Measurements from ENCODE around the gene KCNQ1. TPM values are rescaled to one million over a fixed set of nuclear protein-coding genes. Genes with fewer than 3 reads are reported as not detected.

The KCNQ1 gene
- total RNA-seq, 2 experiments from 2014 or later = 20.4 to 24.3 TPM

DNA sequence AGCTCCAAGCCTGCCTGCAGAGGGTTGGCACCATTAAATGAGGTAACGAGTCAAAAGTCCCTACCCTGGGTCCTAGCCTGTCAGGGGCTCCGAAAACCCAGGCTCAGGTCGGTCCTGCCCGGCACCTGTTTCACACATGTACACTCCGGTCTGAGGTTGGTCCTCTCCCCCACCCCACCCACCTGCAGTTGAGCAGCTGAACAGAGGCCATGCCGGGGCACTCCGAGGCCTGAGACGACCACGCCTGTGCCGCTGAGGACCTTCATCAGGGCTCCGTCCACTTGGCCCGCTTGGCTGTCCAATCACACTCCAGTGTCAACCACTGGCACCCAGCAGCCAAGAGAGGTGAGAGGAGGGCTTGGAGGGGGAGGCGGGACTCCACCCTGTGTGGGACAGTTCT is 42.7 kb upstream of the KCNQ1 start:
- Mint-ChIP-seq H3K4me1 (peaks cover 22% of the 10 kb centered on the region), H3K36me3 (ENCODE audit: low read depth) (peaks cover 14% of the 10 kb centered on the region), H3K9me3 (no peaks in the 10 kb centered on the region), H3K27ac (peak overlapping the region; percentile 25), H3K4me3 (peak overlapping the region; percentile 91), H3K27me3 (no peaks in the 10 kb centered on the region)
- no peak for DNase-seq
- CTCF ChIA-PET = interaction anchor here (2.9 to 3.6 kb wide), 4 partner anchors 11 to 97 kb away, joined by 11 to 38 read pairs (median 22); no protein-coding TSS in a partner anchor
- POLR2A ChIA-PET = no interaction called here

DNA sequence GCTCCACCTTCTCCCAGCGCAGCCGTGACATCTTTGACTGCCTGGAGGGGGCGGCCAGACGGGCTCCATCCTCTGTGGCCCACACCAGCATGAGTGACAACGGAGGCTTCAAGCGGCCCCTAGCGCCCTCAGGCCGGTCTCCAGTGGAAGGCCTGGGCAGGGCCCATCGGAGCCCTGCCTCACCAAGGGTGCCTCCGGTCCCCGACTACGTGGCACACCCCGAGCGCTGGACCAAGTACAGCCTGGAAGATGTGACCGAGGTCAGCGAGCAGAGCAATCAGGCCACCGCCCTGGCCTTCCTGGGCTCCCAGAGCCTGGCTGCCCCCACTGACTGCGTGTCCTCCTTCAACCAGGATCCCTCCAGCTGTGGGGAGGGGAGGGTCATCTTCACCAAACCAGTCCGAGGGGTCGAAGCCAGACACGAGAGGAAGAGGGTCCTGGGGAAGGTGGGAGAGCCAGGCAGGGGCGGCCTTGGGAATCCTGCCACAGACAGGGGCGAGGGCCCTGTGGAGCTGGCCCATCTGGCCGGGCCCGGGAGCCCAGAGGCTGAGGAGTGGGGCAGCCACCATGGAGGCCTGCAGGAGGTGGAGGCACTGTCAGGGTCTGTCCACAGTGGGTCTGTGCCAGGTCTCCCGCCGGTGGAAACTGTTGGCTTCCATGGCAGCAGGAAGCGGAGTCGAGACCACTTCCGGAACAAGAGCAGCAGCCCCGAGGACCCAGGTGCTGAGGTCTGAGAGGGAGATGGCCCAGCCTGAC is 41.7 kb upstream of the KCNQ1 start:
- POLR2A ChIA-PET = no interaction called here
- Mint-ChIP-seq H3K4me3 (peak overlapping the region; percentile 91), H3K27me3 (no peaks in the 10 kb centered on the region), H3K9me3 (no peaks in the 10 kb centered on the region), H3K4me1 (peaks cover 19% of the 10 kb centered on the region), H3K36me3 (ENCODE audit: low read depth) (peaks cover 9% of the 10 kb centered on the region), H3K27ac (no peak overlapping the region)
- CTCF ChIA-PET = interaction anchor here (0.6 to 3.0 kb wide), 4 partner anchors 16 to 1453 kb away, joined by 3 to 21 read pairs (median 4); no protein-coding TSS in a partner anchor
- no peak for DNase-seq

DNA sequence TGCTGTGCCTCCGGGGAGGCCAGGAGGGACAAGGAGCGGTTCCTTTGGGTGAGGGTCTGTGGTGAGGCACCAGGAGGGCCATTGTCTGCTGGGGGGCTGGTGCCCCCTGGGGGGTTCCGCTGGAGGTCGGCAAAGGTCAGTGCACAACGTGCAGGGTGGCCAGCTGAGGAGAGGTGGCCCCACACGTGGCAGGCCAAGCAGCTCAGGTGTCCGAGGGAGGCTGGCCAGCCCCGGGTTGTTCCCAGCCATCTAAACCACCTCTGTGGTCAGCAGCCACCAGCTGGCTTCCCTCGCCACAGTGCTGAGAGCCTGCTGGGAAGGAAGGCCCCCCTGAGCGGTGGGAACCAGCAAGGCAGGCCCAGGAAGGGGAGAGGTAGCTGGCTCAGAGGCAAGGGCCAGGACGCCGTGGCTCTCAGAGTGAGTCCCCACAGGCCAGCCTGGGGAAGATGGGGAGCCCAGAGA is 40.0 kb upstream of the KCNQ1 start:
- Mint-ChIP-seq H3K4me3 (no peak overlapping the region), H3K4me1 (peaks cover 16% of the 10 kb centered on the region), H3K36me3 (ENCODE audit: low read depth) (peaks cover 9% of the 10 kb centered on the region), H3K27ac (peak overlapping the region; percentile 25), H3K9me3 (no peaks in the 10 kb centered on the region), H3K27me3 (no peaks in the 10 kb centered on the region)
- POLR2A ChIA-PET = no interaction called here
- DNase-seq = no peak
- CTCF ChIA-PET = interaction anchor here (0.7 kb wide), 1 partner anchor 31 kb away, joined by 3 read pairs; no protein-coding TSS in a partner anchor

DNA sequence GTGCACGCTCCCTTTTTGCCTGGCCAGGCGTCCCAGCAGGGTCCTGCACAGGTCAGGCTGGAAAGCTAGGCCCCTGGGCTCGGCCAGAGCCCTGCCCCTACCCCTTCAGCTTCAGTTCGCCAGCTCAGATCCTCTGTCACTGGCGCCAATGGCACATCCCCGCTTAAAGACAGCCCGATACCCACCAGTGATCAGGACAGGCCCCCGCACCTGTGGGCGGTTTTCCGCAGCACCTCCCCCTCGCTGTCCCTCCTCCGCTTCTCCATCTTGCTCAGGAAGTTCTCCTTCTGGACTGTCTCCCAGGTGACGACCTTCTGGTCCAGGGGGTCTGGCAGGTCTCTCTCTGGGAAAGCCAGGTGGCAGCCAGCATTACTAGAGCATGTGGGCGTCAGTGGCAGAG is 38.4 kb upstream of the KCNQ1 start:
- Mint-ChIP-seq H3K4me1 (peaks cover 12% of the 10 kb centered on the region), H3K9me3 (no peaks in the 10 kb centered on the region), H3K4me3 (no peak overlapping the region), H3K36me3 (ENCODE audit: low read depth) (peaks cover 9% of the 10 kb centered on the region), H3K27ac (no peak overlapping the region), H3K27me3 (no peaks in the 10 kb centered on the region)
- ChIA-PET CTCF (no interaction called here), POLR2A (no interaction called here)
- no peak for DNase-seq

DNA sequence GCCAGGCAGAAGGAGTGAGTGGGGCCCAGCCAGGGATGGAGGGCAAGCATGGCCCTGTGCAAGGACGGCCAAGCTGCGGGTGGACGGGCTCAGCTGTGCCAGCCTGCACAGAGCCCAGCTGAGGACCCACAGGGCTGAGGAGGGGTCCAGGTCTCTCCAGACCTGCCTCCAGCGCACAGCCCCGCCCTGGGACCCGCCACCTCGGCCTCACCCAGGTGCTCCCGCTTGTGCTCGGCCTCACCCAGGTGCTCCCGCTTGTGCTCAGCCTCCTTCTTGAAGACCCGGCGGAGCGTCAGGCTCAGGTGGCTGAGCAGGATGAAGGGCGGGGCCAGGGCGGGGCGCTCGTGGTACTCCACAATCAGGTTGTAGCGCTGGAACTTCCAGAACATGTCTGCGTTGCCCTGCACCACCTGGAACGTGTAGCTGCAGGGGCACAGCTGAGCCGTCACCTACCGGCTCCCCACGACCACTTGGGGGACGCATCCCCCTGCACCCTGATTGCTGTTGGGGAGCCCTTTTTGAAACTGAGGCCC is 37.9 kb upstream of the KCNQ1 start:
- H3K27ac Mint-ChIP-seq = no peak overlapping the region
- peaks cover 7% of the 10 kb centered on the region for H3K4me1 Mint-ChIP-seq
- H3K9me3 Mint-ChIP-seq = no peaks in the 10 kb centered on the region
- CTCF ChIA-PET = no interaction called here
- DNase-seq = no peak
- POLR2A ChIA-PET = no interaction called here
- H3K27me3 Mint-ChIP-seq = no peaks in the 10 kb centered on the region
- H3K4me3 Mint-ChIP-seq = no peak overlapping the region
- H3K36me3 Mint-ChIP-seq (ENCODE audit: low read depth) = peaks cover 9% of the 10 kb centered on the region

DNA sequence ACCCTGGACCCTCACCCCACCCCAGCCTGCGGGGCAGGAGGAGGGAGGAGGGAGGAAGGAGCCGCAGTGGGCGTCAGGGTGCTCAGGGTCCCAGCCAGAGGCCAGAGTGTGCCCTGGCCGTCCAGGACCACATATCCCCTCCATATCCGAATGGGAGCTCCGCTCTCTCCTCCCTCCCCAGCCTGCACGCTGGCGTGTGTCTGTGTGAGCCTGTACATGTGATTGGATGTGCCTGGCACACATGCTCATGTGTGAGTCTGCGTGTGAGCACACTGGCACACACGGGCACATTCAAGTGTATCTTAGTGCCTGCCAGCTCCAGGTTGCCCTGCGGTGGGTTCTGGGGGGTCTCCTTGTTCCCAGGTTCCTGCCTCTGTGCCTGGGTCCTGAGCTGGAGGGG is 36.1 kb upstream of the KCNQ1 start:
- no peaks in the 10 kb centered on the region for H3K9me3 Mint-ChIP-seq
- H3K27me3 Mint-ChIP-seq = no peaks in the 10 kb centered on the region
- ChIA-PET POLR2A (no interaction called here), CTCF (interaction anchor here (0.7 to 4.0 kb wide), 5 partner anchors 8 to 213 kb away, joined by 3 to 20 read pairs (median 3); partner anchors contain the start of gene TSSC4)
- H3K27ac Mint-ChIP-seq = no peak overlapping the region
- DNase-seq = no peak
- no peak overlapping the region for H3K4me3 Mint-ChIP-seq
- H3K36me3 Mint-ChIP-seq (ENCODE audit: low read depth) = no peaks in the 10 kb centered on the region
- no peaks in the 10 kb centered on the region for H3K4me1 Mint-ChIP-seq

DNA sequence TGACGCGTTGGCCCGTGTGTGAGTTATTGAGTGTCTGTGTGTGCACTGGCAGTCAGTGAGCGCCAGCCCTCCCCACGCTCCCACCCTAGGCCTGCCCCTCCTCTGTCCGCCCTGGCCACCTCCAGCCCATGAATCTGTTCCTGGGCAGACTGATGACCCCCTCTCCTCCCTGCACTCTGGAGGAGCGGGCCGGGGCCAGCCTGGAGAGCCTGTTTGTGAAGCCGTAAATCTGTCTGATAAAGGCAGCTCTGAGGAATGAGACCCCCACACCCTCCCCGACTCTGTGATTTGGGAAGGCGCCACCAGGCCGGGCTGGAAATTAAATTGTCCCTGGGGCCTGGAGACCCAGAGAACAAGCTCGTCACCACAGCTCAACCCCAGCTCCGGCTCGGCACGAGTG is 35.7 kb upstream of the KCNQ1 start:
- POLR2A ChIA-PET = no interaction called here
- Mint-ChIP-seq H3K36me3 (ENCODE audit: low read depth) (no peaks in the 10 kb centered on the region), H3K27me3 (no peaks in the 10 kb centered on the region), H3K9me3 (no peaks in the 10 kb centered on the region), H3K4me1 (no peaks in the 10 kb centered on the region), H3K4me3 (no peak overlapping the region), H3K27ac (no peak overlapping the region)
- DNase-seq = no peak
- CTCF ChIA-PET = interaction anchor here (0.7 to 4.0 kb wide), 5 partner anchors 8 to 214 kb away, joined by 3 to 20 read pairs (median 3); partner anchors contain the start of gene TSSC4

DNA sequence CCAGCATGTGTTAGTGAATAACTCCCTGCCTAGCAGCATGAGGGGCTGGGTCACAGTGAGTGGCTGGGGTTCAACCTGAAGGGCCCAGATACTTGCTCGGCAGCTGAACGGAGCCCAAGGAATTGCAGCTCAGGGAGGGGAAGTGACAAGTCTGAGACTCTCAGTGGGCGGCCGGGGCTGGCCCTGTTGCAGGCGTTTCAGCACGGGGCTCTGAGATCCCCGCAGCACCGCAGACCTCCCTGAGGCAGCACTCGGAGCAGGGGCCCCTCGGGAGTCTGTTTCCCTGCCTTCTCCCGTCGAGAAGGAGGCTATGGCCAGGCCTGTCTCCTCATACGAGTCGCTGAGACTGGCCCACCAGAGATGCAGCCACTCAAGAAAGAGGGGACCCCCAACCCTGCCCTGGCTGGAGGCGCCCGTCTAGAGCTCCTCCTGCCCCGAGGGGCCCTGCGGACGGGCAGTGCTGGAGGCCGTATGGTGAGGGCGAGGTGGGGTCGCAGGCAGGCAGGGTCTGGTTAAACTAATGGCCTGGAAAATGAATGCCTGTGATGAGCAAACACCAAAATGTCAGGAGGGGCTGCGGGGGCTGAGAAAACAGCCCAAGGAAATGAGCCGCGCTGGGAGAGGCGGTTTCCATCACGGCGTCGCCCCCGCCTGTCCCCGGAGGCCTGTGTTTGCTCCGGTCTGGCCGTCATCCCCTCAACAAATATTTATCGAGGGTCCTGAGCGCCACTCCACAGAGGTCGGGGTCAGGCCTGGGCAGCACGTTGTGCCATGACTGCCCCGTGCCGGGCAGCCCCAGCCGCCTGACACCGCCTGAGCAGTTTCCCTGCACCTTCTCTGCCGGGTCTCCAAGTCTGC is 35.0 kb upstream of the KCNQ1 start:
- POLR2A ChIA-PET = no interaction called here

DNA sequence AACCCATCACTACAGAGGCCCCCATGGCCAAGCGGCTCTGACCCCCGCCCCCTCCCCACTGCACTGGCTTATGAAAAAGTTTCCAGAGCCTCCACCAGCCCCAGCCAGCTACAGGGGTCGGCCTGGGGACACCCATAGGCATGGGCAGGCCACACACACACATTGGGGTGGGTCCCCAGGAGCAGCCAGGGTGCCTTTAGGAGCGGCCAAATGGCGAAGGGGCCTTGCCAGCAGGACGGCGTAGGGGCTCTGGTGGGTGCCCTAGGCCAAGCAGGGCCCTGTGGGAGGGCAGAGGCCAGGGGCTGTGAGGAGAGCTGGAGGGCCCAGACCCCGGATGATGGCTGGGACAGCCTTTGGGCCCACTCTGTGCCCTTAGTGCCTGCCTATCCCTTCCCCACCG is 34.2 kb upstream of the KCNQ1 start:
- Mint-ChIP-seq H3K4me1 (no peaks in the 10 kb centered on the region), H3K9me3 (no peaks in the 10 kb centered on the region)
- CTCF ChIA-PET = interaction anchor here (0.9 to 4.0 kb wide), 3 partner anchors 9 to 106 kb away, joined by 3 to 20 read pairs (median 5); partner anchors contain the start of gene TSSC4

More for the DNA sequence above, 35.0 kb upstream of the KCNQ1 start:
- Mint-ChIP-seq H3K27me3 (no peaks in the 10 kb centered on the region), H3K27ac (no peak overlapping the region), H3K4me1 (no peaks in the 10 kb centered on the region), H3K9me3 (no peaks in the 10 kb centered on the region), H3K4me3 (no peak overlapping the region), H3K36me3 (ENCODE audit: low read depth) (no peaks in the 10 kb centered on the region)
- DNase-seq = no peak
- CTCF ChIA-PET = interaction anchor here (1.1 to 4.0 kb wide), 5 partner anchors 9 to 215 kb away, joined by 3 to 20 read pairs (median 3); partner anchors contain the start of gene TSSC4

DNA sequence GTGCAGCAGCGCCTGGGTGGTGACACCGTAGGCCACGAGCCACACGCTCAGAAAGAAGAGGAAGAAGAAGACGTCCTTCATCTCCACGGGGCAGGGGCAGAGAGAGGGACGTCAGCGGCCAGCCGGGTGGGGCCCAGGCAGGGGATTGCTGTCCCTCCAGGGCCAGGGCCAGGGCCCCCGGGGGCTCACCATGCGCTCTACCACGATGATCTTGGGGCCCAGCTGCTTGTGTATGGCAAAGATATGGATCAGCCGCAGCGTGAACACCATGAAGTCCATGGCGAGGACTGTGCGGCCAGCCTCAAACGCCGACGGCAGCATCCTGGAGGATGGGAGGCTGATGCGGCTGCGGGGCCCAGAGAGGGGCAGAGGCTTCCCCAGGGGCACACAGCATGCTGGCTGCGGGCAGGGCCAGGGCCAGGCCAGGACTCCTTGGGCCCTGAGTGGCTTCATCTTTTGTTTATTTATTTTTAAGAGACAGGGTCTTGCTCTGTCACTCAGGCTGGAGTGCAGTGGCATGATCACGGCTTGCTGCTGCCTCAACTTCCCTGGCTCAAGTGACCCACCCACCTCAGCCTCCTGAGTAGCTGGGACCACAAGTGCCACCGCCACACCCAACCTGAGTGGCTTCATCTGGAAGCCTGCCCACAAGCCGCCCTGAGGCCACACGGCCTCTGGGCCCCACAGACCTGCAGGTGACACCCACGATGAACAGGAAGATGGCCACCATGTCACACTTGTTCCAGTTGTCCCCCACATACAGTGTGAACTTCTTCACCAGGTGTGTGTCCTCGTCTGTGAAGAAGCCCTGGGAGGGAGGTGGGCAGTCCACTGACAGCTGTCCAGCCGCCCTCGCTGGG is 33.1 kb upstream of the KCNQ1 start:
- Mint-ChIP-seq H3K27ac (no peak overlapping the region), H3K36me3 (ENCODE audit: low read depth) (no peaks in the 10 kb centered on the region), H3K27me3 (no peaks in the 10 kb centered on the region), H3K4me3 (no peak overlapping the region), H3K9me3 (no peaks in the 10 kb centered on the region), H3K4me1 (no peaks in the 10 kb centered on the region)
- POLR2A ChIA-PET = no interaction called here
- DNase-seq = no peak
- CTCF ChIA-PET = interaction anchor here (0.7 to 4.0 kb wide), 4 partner anchors 8 to 16 kb away, joined by 3 to 20 read pairs (median 7); partner anchors contain the start of gene TSSC4

More for the DNA sequence above, 34.2 kb upstream of the KCNQ1 start:
- H3K36me3 Mint-ChIP-seq (ENCODE audit: low read depth) = no peaks in the 10 kb centered on the region
- no peaks in the 10 kb centered on the region for H3K27me3 Mint-ChIP-seq
- POLR2A ChIA-PET = no interaction called here
- DNase-seq = no peak
- no peak overlapping the region for H3K27ac Mint-ChIP-seq
- no peak overlapping the region for H3K4me3 Mint-ChIP-seq

DNA sequence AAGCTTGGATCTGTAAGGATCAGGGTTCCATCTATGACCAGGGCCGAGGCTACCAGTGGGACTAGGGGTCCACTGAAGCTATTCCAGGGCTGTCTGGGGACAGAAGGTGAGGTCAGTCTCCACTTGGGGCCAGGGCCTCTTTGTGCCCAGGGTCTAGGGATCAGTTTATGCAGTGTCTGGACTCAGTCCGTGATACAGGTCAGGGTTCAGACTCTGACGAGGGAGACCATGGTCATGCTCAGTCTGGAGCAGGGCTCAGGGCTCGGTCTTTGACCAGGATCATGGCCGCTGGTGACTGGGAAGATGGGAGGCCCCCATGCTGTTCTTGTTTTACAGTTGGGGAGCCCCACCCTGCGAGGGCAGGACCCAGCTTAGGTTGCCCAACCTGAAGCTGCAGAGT is 32.5 kb upstream of the KCNQ1 start:
- Mint-ChIP-seq H3K27ac (no peak overlapping the region), H3K36me3 (ENCODE audit: low read depth) (no peaks in the 10 kb centered on the region), H3K27me3 (no peaks in the 10 kb centered on the region), H3K4me3 (no peak overlapping the region), H3K9me3 (no peaks in the 10 kb centered on the region), H3K4me1 (no peaks in the 10 kb centered on the region)
- ChIA-PET POLR2A (no interaction called here), CTCF (interaction anchor here (0.7 to 2.3 kb wide), 3 partner anchors 9 to 15 kb away, joined by 3 to 11 read pairs (median 3); partner anchors contain the start of gene TSSC4)
- no peak for DNase-seq

All from activated CD4-positive, alpha-beta T cell treated with anti-CD3 and anti-CD28 coated beads, Interleukin-2, amount 10 ng/mL, durations not matched to agents 7 days and 5 days (primary cell).